K562 (cell line): ENCODE results near the gene ASIC1. TPM values are rescaled to one million over a fixed set of nuclear protein-coding genes. Genes with fewer than 3 reads are reported as not detected.

Source experiments
- NR2C1 ChIP-seq, 2 experiments: fragments of 450-650 bp; IDR thresholded peaks; 2 replicates each; pipeline ENCODE4 v1.6.1; 2017; ENCODE audit warnings: mild to moderate bottlenecking in 2 of 2, antibody characterized with exemption in 1 of 2, inconsistent platforms in 1 of 2, missing compliant biosample characterization in 1 of 2, missing genetic modification characterization in 1 of 2
- polyA plus RNA-seq, 8 experiments: library from polyadenylated mRNA; depleted of rRNA in 4 of 8; stranded (reverse) in 5 of 8; unstranded in 3 of 8; fragments of >200 nt; fragmentation: Nextera tagmentation in 2 of 8; fragmentation: Illumina TruSeq in 1 of 8; extraction: Ambion mirVana in 2 of 8; extraction: Trizol in 1 of 8; gene quantifications; 2 replicates each; pipeline versions ENCODE4 v1.2.1 to v1.2.3, GENCODE V29; 2011 to 2014; ENCODE audit warnings: inconsistent platforms in 1 of 8, missing spikeins in 1 of 8
- total RNA-seq, 7 experiments: library from RNA; depleted of rRNA in 6 of 7; stranded (reverse); fragments of >200 nt in 6 of 7; fragmentation: Illumina TruSeq in 2 of 7; extraction: Trizol in 2 of 7; gene quantifications; 2 replicates each; pipeline versions ENCODE4 v1.2.1 to v1.2.3, GENCODE V29; 2011 to 2021; ENCODE audit warnings: low replicate concordance in 1 of 7

ASIC1 gene
- total and polyA plus RNA-seq, 9 of the 15 experiments (the other 6 are each of a cell fraction or from before 2014, with no cell fraction given): 0.01 to 1.7 (median 0.45) TPM

- 0 out of 2 replicates have a peak, but pooled peaks have one; percentile 31 for TF ChIP-seq NR2C1 (IDR thresholded peaks at IDR 0.05)
- peak; percentile 48; the same call in 1 of the 2 replicates for TF ChIP-seq NR2C1 (tag; IDR thresholded peaks at IDR 0.05)
Measured at GRCh38 chr12:50132505-50133135, 75.2 kb downstream of the ASIC1 start (continued).

Other genes starting within 250 kb of the ASIC1 start
Only the 7 nearest of the 12 such genes appear.
- not detected in 2 replicates for gene AQP2, start 106.9 kb upstream of the ASIC1 start, total RNA-seq (2014; rRNA removed)
- gene AQP2, start 106.9 kb upstream of the ASIC1 start, total RNA-seq (2014; rRNA removed; fragmentation: Illumina TruSeq; extraction: Trizol): not detected in 2 replicates
- gene AQP2, start 106.9 kb upstream of the ASIC1 start, total RNA-seq (2015; rRNA removed; fragmentation: Illumina TruSeq; extraction: Trizol): not detected in 2 replicates
- not detected in 2 replicates for gene AQP2, start 106.9 kb upstream of the ASIC1 start, total RNA-seq (2021)
- not detected in 2 replicates for gene AQP2, start 106.9 kb upstream of the ASIC1 start, polyA plus RNA-seq (2011; rRNA removed)
- gene AQP2, start 106.9 kb upstream of the ASIC1 start, polyA plus RNA-seq (2014; fragmentation: Illumina TruSeq; extraction: Trizol): not detected in 2 replicates
- gene AQP2, start 106.9 kb upstream of the ASIC1 start, polyA plus RNA-seq (2014; fragmentation: Nextera tagmentation; extraction: Ambion mirVana): not detected
- gene AQP2, start 106.9 kb upstream of the ASIC1 start, polyA plus RNA-seq (2014; rRNA removed): not detected in 2 replicates
- not detected in 2 replicates for gene AQP5, start 95.7 kb upstream of the ASIC1 start, total RNA-seq (2014; rRNA removed)
- gene AQP5, start 95.7 kb upstream of the ASIC1 start, total RNA-seq (2014; rRNA removed; fragmentation: Illumina TruSeq; extraction: Trizol): not detected in 2 replicates
- not detected in 2 replicates for gene AQP5, start 95.7 kb upstream of the ASIC1 start, total RNA-seq (2015; rRNA removed; fragmentation: Illumina TruSeq; extraction: Trizol)
- not detected in 2 replicates for gene AQP5, start 95.7 kb upstream of the ASIC1 start, total RNA-seq (2021)
- not detected in 2 replicates for gene AQP5, start 95.7 kb upstream of the ASIC1 start, polyA plus RNA-seq (2011; rRNA removed)
- not detected in 2 replicates for gene AQP5, start 95.7 kb upstream of the ASIC1 start, polyA plus RNA-seq (2014; fragmentation: Illumina TruSeq; extraction: Trizol)
- gene AQP5, start 95.7 kb upstream of the ASIC1 start, polyA plus RNA-seq (2014; fragmentation: Nextera tagmentation; extraction: Ambion mirVana): not detected
- gene AQP5, start 95.7 kb upstream of the ASIC1 start, polyA plus RNA-seq (2014; rRNA removed): not detected in 2 replicates
- 0.05 TPM in 1 of 2 replicates, not detected in the other for gene AQP6, start 84.6 kb upstream of the ASIC1 start, total RNA-seq (2014; rRNA removed)
- not detected in 2 replicates for gene AQP6, start 84.6 kb upstream of the ASIC1 start, total RNA-seq (2014; rRNA removed; fragmentation: Illumina TruSeq; extraction: Trizol)
- gene AQP6, start 84.6 kb upstream of the ASIC1 start, total RNA-seq (2015; rRNA removed; fragmentation: Illumina TruSeq; extraction: Trizol): not detected in 2 replicates
- gene AQP6, start 84.6 kb upstream of the ASIC1 start, total RNA-seq (2021): not detected in 2 replicates
- not detected in 2 replicates for gene AQP6, start 84.6 kb upstream of the ASIC1 start, polyA plus RNA-seq (2011; rRNA removed)
- gene AQP6, start 84.6 kb upstream of the ASIC1 start, polyA plus RNA-seq (2014; fragmentation: Illumina TruSeq; extraction: Trizol): not detected in 2 replicates
- gene AQP6, start 84.6 kb upstream of the ASIC1 start, polyA plus RNA-seq (2014; fragmentation: Nextera tagmentation; extraction: Ambion mirVana): not detected
- 0.12 TPM in 1 of 2 replicates, not detected in the other for gene AQP6, start 84.6 kb upstream of the ASIC1 start, polyA plus RNA-seq (2014; rRNA removed)
- 56.7 and 57.3 TPM in 2 replicates for gene RACGAP1, start 32.1 kb upstream of the ASIC1 start, total RNA-seq (2014; rRNA removed)
- 85.1 and 93.6 TPM in 2 replicates for gene RACGAP1, start 32.1 kb upstream of the ASIC1 start, total RNA-seq (2014; rRNA removed; fragmentation: Illumina TruSeq; extraction: Trizol)
- 66.2 and 69.9 TPM in 2 replicates for gene RACGAP1, start 32.1 kb upstream of the ASIC1 start, total RNA-seq (2015; rRNA removed; fragmentation: Illumina TruSeq; extraction: Trizol)
- 86.2 and 88.6 TPM in 2 replicates for gene RACGAP1, start 32.1 kb upstream of the ASIC1 start, total RNA-seq (2021)
- 78.6 and 92.9 TPM in 2 replicates for gene RACGAP1, start 32.1 kb upstream of the ASIC1 start, polyA plus RNA-seq (2011; rRNA removed)
- gene RACGAP1, start 32.1 kb upstream of the ASIC1 start, polyA plus RNA-seq (2014; fragmentation: Illumina TruSeq; extraction: Trizol): 79.7 and 80.0 TPM in 2 replicates
- gene RACGAP1, start 32.1 kb upstream of the ASIC1 start, polyA plus RNA-seq (2014; fragmentation: Nextera tagmentation; extraction: Ambion mirVana): 10 to 100 TPM; 56.4 to 71.8 TPM
- 60.4 and 65.3 TPM in 2 replicates for gene RACGAP1, start 32.1 kb upstream of the ASIC1 start, polyA plus RNA-seq (2014; rRNA removed)
- 65.3 and 98.3 TPM in 2 replicates for gene SMARCD1, start 27.7 kb downstream of the ASIC1 start, total RNA-seq (2014; rRNA removed)
- 43.8 and 47.5 TPM in 2 replicates for gene SMARCD1, start 27.7 kb downstream of the ASIC1 start, total RNA-seq (2014; rRNA removed; fragmentation: Illumina TruSeq; extraction: Trizol)
- gene SMARCD1, start 27.7 kb downstream of the ASIC1 start, total RNA-seq (2015; rRNA removed; fragmentation: Illumina TruSeq; extraction: Trizol): 45.8 and 47.5 TPM in 2 replicates
- gene SMARCD1, start 27.7 kb downstream of the ASIC1 start, total RNA-seq (2021): 68.2 and 77.0 TPM in 2 replicates
- gene SMARCD1, start 27.7 kb downstream of the ASIC1 start, polyA plus RNA-seq (2011; rRNA removed): 48.0 and 70.5 TPM in 2 replicates
- gene SMARCD1, start 27.7 kb downstream of the ASIC1 start, polyA plus RNA-seq (2014; fragmentation: Illumina TruSeq; extraction: Trizol): 85.6 and 91.7 TPM in 2 replicates
- 1 to 10 TPM in 1 of 2 experiments, under 1 TPM in 1; 0.86 to 1.5 TPM for gene SMARCD1, start 27.7 kb downstream of the ASIC1 start, polyA plus RNA-seq (2014; fragmentation: Nextera tagmentation; extraction: Ambion mirVana)
- gene SMARCD1, start 27.7 kb downstream of the ASIC1 start, polyA plus RNA-seq (2014; rRNA removed): 49.1 and 51.3 TPM in 2 replicates
- gene GPD1, start 46.4 kb downstream of the ASIC1 start, total RNA-seq (2014; rRNA removed): 1.00 and 1.1 TPM in 2 replicates
- gene GPD1, start 46.4 kb downstream of the ASIC1 start, total RNA-seq (2014; rRNA removed; fragmentation: Illumina TruSeq; extraction: Trizol): 0.35 and 0.47 TPM in 2 replicates
- 0.40 and 0.45 TPM in 2 replicates for gene GPD1, start 46.4 kb downstream of the ASIC1 start, total RNA-seq (2015; rRNA removed; fragmentation: Illumina TruSeq; extraction: Trizol)
- 0.55 and 0.67 TPM in 2 replicates for gene GPD1, start 46.4 kb downstream of the ASIC1 start, total RNA-seq (2021)
- gene GPD1, start 46.4 kb downstream of the ASIC1 start, polyA plus RNA-seq (2011; rRNA removed): 0.47 and 0.99 TPM in 2 replicates
- 0.70 and 0.91 TPM in 2 replicates for gene GPD1, start 46.4 kb downstream of the ASIC1 start, polyA plus RNA-seq (2014; fragmentation: Illumina TruSeq; extraction: Trizol)
- under 1 TPM; 0.13 to 0.45 TPM for gene GPD1, start 46.4 kb downstream of the ASIC1 start, polyA plus RNA-seq (2014; fragmentation: Nextera tagmentation; extraction: Ambion mirVana)
- gene GPD1, start 46.4 kb downstream of the ASIC1 start, polyA plus RNA-seq (2014; rRNA removed): 0.45 and 0.70 TPM in 2 replicates
- gene COX14, start 54.6 kb downstream of the ASIC1 start, total RNA-seq (2014; rRNA removed): 53.4 and 63.4 TPM in 2 replicates
- gene COX14, start 54.6 kb downstream of the ASIC1 start, total RNA-seq (2014; rRNA removed; fragmentation: Illumina TruSeq; extraction: Trizol): 46.3 and 50.9 TPM in 2 replicates
- 40.9 and 44.8 TPM in 2 replicates for gene COX14, start 54.6 kb downstream of the ASIC1 start, total RNA-seq (2015; rRNA removed; fragmentation: Illumina TruSeq; extraction: Trizol)
- 51.7 and 65.1 TPM in 2 replicates for gene COX14, start 54.6 kb downstream of the ASIC1 start, total RNA-seq (2021)
- 79.2 and 82.6 TPM in 2 replicates for gene COX14, start 54.6 kb downstream of the ASIC1 start, polyA plus RNA-seq (2011; rRNA removed)
- gene COX14, start 54.6 kb downstream of the ASIC1 start, polyA plus RNA-seq (2014; fragmentation: Illumina TruSeq; extraction: Trizol): 44.4 and 45.6 TPM in 2 replicates
- 100 to 1,000 TPM; 259 to 269 TPM for gene COX14, start 54.6 kb downstream of the ASIC1 start, polyA plus RNA-seq (2014; fragmentation: Nextera tagmentation; extraction: Ambion mirVana)
- 78.2 and 78.5 TPM in 2 replicates for gene COX14, start 54.6 kb downstream of the ASIC1 start, polyA plus RNA-seq (2014; rRNA removed)